Frontal cortex (tissue), 4 donors: ENCODE data around the gene CLCN2. TPM values are rescaled to one million over a fixed set of nuclear protein-coding genes. Genes with fewer than 3 reads are reported as not detected.
A peak's percentile ranks its signal among the peaks of the same experiment; 100 is the strongest.

ENCODE experiments used
- DNase-seq, 2 donors: peaks; one replicate each; pipeline ENCODE4 v3.0.0; 2012; ENCODE audit warnings: low spot score in 2 of 2
- FAIRE-seq: peaks from 2 replicates; lab custom pipeline; 2012; peaks lifted over from hg19 to GRCh38; lab: Jason Lieb, UNC
- total RNA-seq: library from RNA; depleted of rRNA; stranded (reverse); fragments of >200 nt; gene quantifications from one replicate; pipeline ENCODE4 v1.2.3, GENCODE V29; 2014
- donor health status: control.
- donor health status: control.
- donor health status: control.

Gene CLCN2
- 7.3 TPM for total RNA-seq

- FAIRE-seq (no peak), DNase-seq (peak; percentile 72 to 83)
Measured at GRCh38 chr3:184361532-184361931, at the start of gene CLCN2, which contains the start of gene POLR2H. Gene CLCN2, minus strand, starts transcription at chr3:184361605. Its CDS starts 126 bp downstream, at chr3:184361479. Gene POLR2H, plus strand, starts transcription at chr3:184361710. Its CDS starts 1,783 bp downstream, at chr3:184363493.

GRCh38 chr3:184409946-184410500 lies 48.6 kb upstream of the CLCN2 start:
- no peak for FAIRE-seq
- no peak for DNase-seq

GRCh38 chr3:184409331-184409926 lies 48.0 kb upstream of the CLCN2 start:
- DNase-seq (no peak), FAIRE-seq (no peak)

GRCh38 chr3:184405075-184406030 lies 43.9 kb upstream of the CLCN2 start:
- DNase-seq (no peak), FAIRE-seq (no peak)

- no peak for FAIRE-seq
- no peak for DNase-seq
Measured at GRCh38 chr3:184399410-184399809, 38.0 kb upstream of the CLCN2 start.

- FAIRE-seq (no peak), DNase-seq (no peak)
Measured at GRCh38 chr3:184395320-184395660, 33.9 kb upstream of the CLCN2 start.

GRCh38 chr3:184391266-184391665 lies 29.9 kb upstream of the CLCN2 start:
- no peak for FAIRE-seq

GRCh38 chr3:184389935-184390528 lies 28.6 kb upstream of the CLCN2 start:
- no peak for FAIRE-seq
- DNase-seq, result no peak

More at GRCh38 chr3:184391266-184391665, 29.9 kb upstream of the CLCN2 start:
- no peak for DNase-seq

GRCh38 chr3:184389384-184389783 lies 28.0 kb upstream of the CLCN2 start:
- no peak for FAIRE-seq
- DNase-seq, result no peak

- no peak for FAIRE-seq
- DNase-seq, result no peak
Measured at GRCh38 chr3:184388936-184389230, 27.5 kb upstream of the CLCN2 start.

- DNase-seq (no peak), FAIRE-seq (no peak)
Measured at GRCh38 chr3:184388164-184388935, 26.9 kb upstream of the CLCN2 start.

GRCh38 chr3:184387174-184387714 lies 25.8 kb upstream of the CLCN2 start:
- no peak for DNase-seq
- FAIRE-seq, result no peak

- no peak for DNase-seq
Measured at GRCh38 chr3:184386047-184386806, 24.8 kb upstream of the CLCN2 start.

GRCh38 chr3:184384856-184385422 lies 23.5 kb upstream of the CLCN2 start:
- DNase-seq (no peak), FAIRE-seq (no peak)

More at GRCh38 chr3:184386047-184386806, 24.8 kb upstream of the CLCN2 start:
- FAIRE-seq, result no peak

- DNase-seq (no peak), FAIRE-seq (no peak)
Measured at GRCh38 chr3:184384342-184384741, 22.9 kb upstream of the CLCN2 start.

GRCh38 chr3:184383033-184383740 lies 21.8 kb upstream of the CLCN2 start:
- FAIRE-seq, result no peak
- DNase-seq, result no peak

GRCh38 chr3:184382326-184383032 lies 21.1 kb upstream of the CLCN2 start:
- DNase-seq (no peak), FAIRE-seq (no peak)
